HUDEP-2 (cell line): ENCODE data around the gene SLC9A3.
"Not testable (repeated sequence)": the region's sequence is repeated elsewhere in the genome, so short reads cannot be mapped to it uniquely, and the experiment has no call there.

ENCODE experiments used
- DNase-seq, 76 experiments: peaks; one replicate each; lab custom pipeline; 2025; ENCODE audit not compliant: unreplicated experiment in 76 of 76; lab: John Stamatoyannopoulos, UW

Gene SLC9A3

GRCh38 chr5:511476-511875 is 12.8 kb downstream of the SLC9A3 start:
- DNase-seq = no peak

GRCh38 chr5:510521-510920 is 13.7 kb downstream of the SLC9A3 start:
- DNase-seq = no peak

- no peak for DNase-seq
These were observed 14.6 kb downstream of the SLC9A3 start for GRCh38 chr5:509611-510185.

- DNase-seq = not testable (repeated sequence)
These were observed 16.2 kb downstream of the SLC9A3 start for GRCh38 chr5:507986-508575.

- DNase-seq = no peak
These were observed 18.2 kb downstream of the SLC9A3 start for GRCh38 chr5:505951-506525.

- DNase-seq = no peak
These were observed 19.7 kb downstream of the SLC9A3 start for GRCh38 chr5:504326-505154.

- DNase-seq = no peak
These were observed 21.7 kb downstream of the SLC9A3 start for GRCh38 chr5:502325-503079.

GRCh38 chr5:501831-502184 is 22.4 kb downstream of the SLC9A3 start:
- no peak for DNase-seq

GRCh38 chr5:501105-501830 is 23.0 kb downstream of the SLC9A3 start:
- no peak for DNase-seq

GRCh38 chr5:500491-500890 is 23.8 kb downstream of the SLC9A3 start:
- no peak for DNase-seq

GRCh38 chr5:499233-500209 is 24.7 kb downstream of the SLC9A3 start:
- no peak for DNase-seq

- no peak for DNase-seq
These were observed 26.3 kb downstream of the SLC9A3 start for GRCh38 chr5:497871-498509.

GRCh38 chr5:497090-497700 is 27.1 kb downstream of the SLC9A3 start:
- no peak for DNase-seq

- no peak for DNase-seq
These were observed 28.2 kb downstream of the SLC9A3 start for GRCh38 chr5:496028-496427.

- DNase-seq = no peak
These were observed 29.5 kb downstream of the SLC9A3 start for GRCh38 chr5:494667-495255.

- DNase-seq = no peak
These were observed 30.5 kb downstream of the SLC9A3 start for GRCh38 chr5:493758-494157.

GRCh38 chr5:493119-493701 is 31.0 kb downstream of the SLC9A3 start:
- no peak for DNase-seq
